Measurements from ENCODE around the gene ARID3C. TPM values are rescaled to one million over a fixed set of nuclear protein-coding genes. Genes with fewer than 3 reads are reported as not detected.

ARID3C gene
- polyA plus RNA-seq, 2 of the 4 experiments (the other 2 are of a cell fraction): 0.09 to 0.12 TPM

GRCh38 chr9:34647084-34647403, 18.2 kb upstream of the ARID3C start:
- H3K4me3 ChIP-seq: peak overlapping the region; percentile 60
- peak; percentile 25 to 37; a peak in 5 of 6 replicates for ATAC-seq
- peaks cover 31% of the 10 kb centered on the region for H3K4me1 ChIP-seq
- no peak for DNase-seq (ENCODE audit: low read depth in 1 of 2, low spot score in 1 of 2)
- H3K9me3 ChIP-seq: no peaks in the 10 kb centered on the region
- WGBS (ENCODE audit: missing lambda C conversion rate): 23% methylated on average over 8 of the region's 8 CpGs
- H3K4me2 ChIP-seq: peak overlapping the region; percentile 94
- CTCF ChIA-PET: interaction anchor here (0.7 to 22.6 kb wide), 16 partner anchors 10 to 113 kb away, joined by 3 to 288 read pairs (median 4); partner anchors contain the start of genes CCL27, DCTN3, RPP25L and SIGMAR1
- no peak for FAIRE-seq
- peak overlapping the region; percentile 80 to 94 for H3K27ac ChIP-seq
- POLR2A ChIA-PET: interaction anchor here (0.6 to 2.0 kb wide), 5 partner anchors 9 to 973 kb away, joined by 3 to 17 read pairs (median 4); partner anchors contain the start of genes DCTN3 and SIGMAR1
- TF ChIP-seq NPAS2 (CRISPR knock-in tag; IDR thresholded peaks at IDR 0.05; ENCODE audit: borderline replicate concordance) (no peak), FOSL2 (IDR thresholded peaks at IDR 0.05) (no peak), FOSL2 (CRISPR knock-in tag; IDR thresholded peaks at IDR 0.05) (no peak)

GRCh38 chr9:34646211-34647083, 17.6 kb upstream of the ARID3C start, which contains the start of gene GALT:
GALT (plus strand) TSS chr9:34646675; CDS start chr9:34646705, 30 bp downstream.
- CTCF ChIA-PET: interaction anchor here (0.7 to 22.6 kb wide), 20 partner anchors 9 to 113 kb away, joined by 3 to 288 read pairs (median 4); partner anchors contain the start of genes CCL27, DCTN3, RPP25L and SIGMAR1
- peak within 1 kb of the TSS; percentile 80 to 94 for H3K27ac ChIP-seq
- TF ChIP-seq RARB (CRISPR knock-in tag; IDR thresholded peaks at IDR 0.05): no peak
- peak; percentile 70 for TF ChIP-seq PBX3 (IDR thresholded peaks at IDR 0.05)
- no peak for TF ChIP-seq MAZ (IDR thresholded peaks at IDR 0.05; ENCODE audit: borderline replicate concordance, low read depth, low read length)
- no peak for TF ChIP-seq TP53 (CRISPR knock-in tag; IDR thresholded peaks at IDR 0.05)
- peak; percentile 55; the same call in 1 of the 2 replicates for TF ChIP-seq PHF8 (IDR thresholded peaks at IDR 0.05; ENCODE audit: borderline replicate concordance, low read depth)
- peak; percentile 90 for TF ChIP-seq MAX (IDR thresholded peaks at IDR 0.05)
- TF ChIP-seq HMGXB4 (CRISPR knock-in tag; IDR thresholded peaks at IDR 0.05; ENCODE audit: borderline replicate concordance): 0 out of 2 replicates have a peak, but pooled peaks have one; percentile 59
- TF ChIP-seq BCL3 (IDR thresholded peaks at IDR 0.05): peak; percentile 50; the same call in 1 of the 3 replicates
- TF ChIP-seq POLR2A (IDR thresholded peaks at IDR 0.05; ENCODE audit: low read length): peak; percentile 61
- peak; percentile 18; the same call in 1 of the 2 replicates for TF ChIP-seq BHLHE40 (IDR thresholded peaks at IDR 0.05; ENCODE audit: low read depth, low read length)
- TF ChIP-seq JUN (IDR thresholded peaks at IDR 0.05): peak; percentile 17 to 68; a peak in 1 of 5 replicates
- peak; percentile 97 for TF ChIP-seq USF2 (IDR thresholded peaks at IDR 0.05)
- TF ChIP-seq RFX5 (IDR thresholded peaks at IDR 0.05): 0 out of 2 replicates have a peak, but pooled peaks have one; percentile 27
- no peak for TF ChIP-seq CHD2 (IDR thresholded peaks at IDR 0.05; ENCODE audit: low read length, partially characterized antibody)
- TF ChIP-seq CTCF (IDR thresholded peaks at IDR 0.05): peak; percentile 58
- H3K9me3 ChIP-seq: no peaks in the 10 kb centered on the region
- H3K4me1 ChIP-seq: peaks cover 32% of the 10 kb centered on the region
- peak within 1 kb of the TSS; percentile 94 for H3K4me2 ChIP-seq
- 11% methylated on average over 21 of the region's 43 CpGs for WGBS (ENCODE audit: missing lambda C conversion rate)
- FAIRE-seq (no peak), ATAC-seq (peak; percentile 86 to 91), DNase-seq (ENCODE audit: low read depth in 1 of 2, low spot score in 1 of 2) (peak; percentile 84 to 97)
- H3K4me3 ChIP-seq: peak within 1 kb of the TSS; percentile 60
- POLR2A ChIA-PET: interaction anchor here (0.6 to 2.0 kb wide), 5 partner anchors 9 to 974 kb away, joined by 3 to 17 read pairs (median 4); partner anchors contain the start of genes DCTN3 and SIGMAR1

Data from A549 (cell line).